Ishikawa (cell line): ENCODE data around the gene MARCKSL1.

Source experiments
- CEBPB ChIP-seq: IDR thresholded peaks from 2 replicates; pipeline ENCODE4 v1.6.1; 2012
- EP300 ChIP-seq: IDR thresholded peaks from 2 replicates; pipeline ENCODE4 v1.6.1; 2012; ENCODE audit warnings: borderline replicate concordance
- RAD21 ChIP-seq: IDR thresholded peaks from 2 replicates; pipeline ENCODE4 v1.6.1; 2012; ENCODE audit warnings: low read depth
- TAF1 ChIP-seq: IDR thresholded peaks from 2 replicates; pipeline ENCODE4 v1.6.1; 2012; ENCODE audit warnings: low read depth, mild to moderate bottlenecking
- TCF12 ChIP-seq: IDR thresholded peaks from 2 replicates; pipeline ENCODE4 v1.6.1; 2012; ENCODE audit warnings: low read depth
- TF ChIP-seq, protein P1 (sequence below): IDR thresholded peaks from 2 replicates; pipeline ENCODE4 v1.6.1; 2012; ENCODE audit warnings: low read depth, mild to moderate bottlenecking

DNA sequence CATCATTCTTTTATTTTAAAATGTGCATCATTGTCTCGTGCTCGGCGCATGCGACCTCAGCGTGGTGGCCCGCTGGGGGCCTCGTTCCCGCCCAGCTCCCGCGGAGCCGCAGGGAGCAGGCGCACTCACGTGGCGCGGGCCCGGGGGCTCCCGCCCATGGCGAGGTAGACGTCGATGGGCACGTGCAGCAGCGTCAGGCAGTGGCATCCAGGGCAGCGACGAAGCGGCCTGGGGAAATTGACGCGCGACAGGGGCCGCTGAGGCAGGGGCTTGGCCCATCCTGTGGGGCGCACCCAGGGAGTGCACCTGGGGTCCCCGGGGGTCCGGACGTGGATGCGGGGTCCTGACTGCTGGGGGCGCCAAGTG, 25.3 kb upstream of the MARCKSL1 start:
- TF ChIP-seq TCF12 (no peak), RAD21 (no peak), TAF1 (no peak), EP300 (no peak), CEBPB (no peak)
- TF ChIP-seq, protein P1, sequence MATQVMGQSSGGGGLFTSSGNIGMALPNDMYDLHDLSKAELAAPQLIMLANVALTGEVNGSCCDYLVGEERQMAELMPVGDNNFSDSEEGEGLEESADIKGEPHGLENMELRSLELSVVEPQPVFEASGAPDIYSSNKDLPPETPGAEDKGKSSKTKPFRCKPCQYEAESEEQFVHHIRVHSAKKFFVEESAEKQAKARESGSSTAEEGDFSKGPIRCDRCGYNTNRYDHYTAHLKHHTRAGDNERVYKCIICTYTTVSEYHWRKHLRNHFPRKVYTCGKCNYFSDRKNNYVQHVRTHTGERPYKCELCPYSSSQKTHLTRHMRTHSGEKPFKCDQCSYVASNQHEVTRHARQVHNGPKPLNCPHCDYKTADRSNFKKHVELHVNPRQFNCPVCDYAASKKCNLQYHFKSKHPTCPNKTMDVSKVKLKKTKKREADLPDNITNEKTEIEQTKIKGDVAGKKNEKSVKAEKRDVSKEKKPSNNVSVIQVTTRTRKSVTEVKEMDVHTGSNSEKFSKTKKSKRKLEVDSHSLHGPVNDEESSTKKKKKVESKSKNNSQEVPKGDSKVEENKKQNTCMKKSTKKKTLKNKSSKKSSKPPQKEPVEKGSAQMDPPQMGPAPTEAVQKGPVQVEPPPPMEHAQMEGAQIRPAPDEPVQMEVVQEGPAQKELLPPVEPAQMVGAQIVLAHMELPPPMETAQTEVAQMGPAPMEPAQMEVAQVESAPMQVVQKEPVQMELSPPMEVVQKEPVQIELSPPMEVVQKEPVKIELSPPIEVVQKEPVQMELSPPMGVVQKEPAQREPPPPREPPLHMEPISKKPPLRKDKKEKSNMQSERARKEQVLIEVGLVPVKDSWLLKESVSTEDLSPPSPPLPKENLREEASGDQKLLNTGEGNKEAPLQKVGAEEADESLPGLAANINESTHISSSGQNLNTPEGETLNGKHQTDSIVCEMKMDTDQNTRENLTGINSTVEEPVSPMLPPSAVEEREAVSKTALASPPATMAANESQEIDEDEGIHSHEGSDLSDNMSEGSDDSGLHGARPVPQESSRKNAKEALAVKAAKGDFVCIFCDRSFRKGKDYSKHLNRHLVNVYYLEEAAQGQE, result no peak
